Cerebellar cortex (tissue), 1 donor: ENCODE data around the gene MYL1.

ENCODE experiments used
- DNase-seq: peaks from one replicate; pipeline ENCODE4 v3.0.0-alpha.2; 2015; ENCODE audit warnings: low spot score

Gene MYL1

GRCh38 chr2:210267698-210268097, 47.3 kb downstream of the MYL1 start:
- DNase-seq, result no peak

GRCh38 chr2:210264282-210264681, 50.7 kb downstream of the MYL1 start:
- DNase-seq, result no peak

GRCh38 chr2:210263841-210264240, 51.1 kb downstream of the MYL1 start:
- no peak for DNase-seq

DNA sequence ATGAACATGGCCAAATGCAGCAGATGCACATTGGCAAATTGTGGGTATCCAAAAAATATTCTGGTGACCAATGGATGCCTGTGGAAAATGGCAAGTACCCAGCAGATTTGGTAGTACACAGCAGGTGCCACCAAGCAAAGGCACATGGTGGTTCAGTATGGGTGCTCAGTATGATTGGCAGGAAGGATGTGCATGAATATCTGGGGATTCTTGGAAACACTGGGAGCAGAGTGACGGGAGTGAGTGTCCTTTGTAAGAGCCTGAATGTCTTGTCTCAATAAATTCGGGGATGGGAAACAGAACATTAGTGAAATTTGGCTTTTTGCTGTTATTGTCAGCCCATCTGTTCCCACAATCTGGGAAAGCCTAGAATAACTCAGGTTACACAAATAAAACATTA, 52.9 kb downstream of the MYL1 start:
- DNase-seq, result peak; percentile 91

- DNase-seq, result peak; percentile 17
Measured at GRCh38 chr2:210259687-210260086, 55.3 kb downstream of the MYL1 start.

DNA sequence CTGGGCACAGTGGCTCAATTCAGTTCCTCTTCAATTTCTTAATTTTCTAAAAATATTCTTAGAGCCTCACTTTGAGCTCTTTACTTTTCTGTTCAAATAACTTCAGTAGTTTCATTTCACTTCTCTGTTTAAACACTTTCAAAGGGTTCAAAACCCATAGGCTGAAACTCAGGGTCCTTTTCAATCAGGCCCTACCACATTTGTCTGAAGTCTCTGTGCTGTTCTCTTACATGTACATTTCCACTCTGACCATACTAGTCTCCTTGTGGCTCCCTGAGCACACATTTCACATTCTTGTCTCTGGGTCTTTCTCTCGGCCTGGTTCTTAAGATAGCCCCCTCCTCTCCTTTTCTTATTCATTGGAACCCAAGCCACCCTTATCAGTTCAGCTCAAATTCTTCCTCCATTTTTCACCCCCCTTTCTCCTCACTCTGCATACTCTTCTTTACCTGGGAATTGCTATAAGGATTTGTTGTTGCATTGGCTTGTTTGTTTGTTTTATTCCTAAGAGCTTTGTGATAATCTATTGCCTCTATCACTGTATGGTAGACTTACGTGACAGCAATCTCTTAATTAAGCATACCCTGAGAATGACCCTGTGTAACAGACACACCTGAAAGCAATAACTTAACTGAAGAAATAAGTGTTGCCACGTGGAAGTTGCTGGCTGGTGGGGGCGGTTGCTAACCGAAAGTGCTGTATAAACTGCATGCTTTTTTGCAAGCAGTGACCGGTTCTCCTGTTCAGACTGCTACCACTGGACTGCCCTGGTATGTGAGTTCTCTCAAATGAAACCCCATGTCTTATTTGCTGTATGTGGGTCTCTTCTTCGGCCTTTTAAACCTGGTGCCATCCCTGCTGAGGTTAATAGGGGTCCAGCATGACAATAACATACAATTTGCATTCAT, 62.0 kb downstream of the MYL1 start:
- DNase-seq, result no peak

DNA sequence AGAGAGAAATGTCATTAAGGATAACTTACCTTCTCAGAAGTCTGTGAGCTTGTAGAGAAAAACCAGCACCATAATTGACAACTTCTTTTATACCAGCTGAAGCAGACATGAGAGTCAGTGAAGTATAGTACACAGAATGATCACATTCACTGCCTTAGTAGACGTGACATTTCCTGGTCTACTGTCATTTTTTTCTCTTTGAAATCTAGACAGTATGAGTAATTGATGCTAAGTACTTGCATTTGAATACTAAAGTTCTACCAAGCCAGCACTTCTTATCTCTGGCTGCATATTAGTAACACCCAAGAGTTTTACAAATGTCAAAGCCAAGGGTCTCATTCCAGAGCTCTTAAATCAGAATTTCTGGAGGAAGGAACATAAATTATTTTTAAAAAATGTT, 64.4 kb downstream of the MYL1 start:
- no peak for DNase-seq
